ENCODE results near the gene ACACA.
"Not testable (repeated sequence)": the region's sequence is repeated elsewhere in the genome, so short reads cannot be mapped to it uniquely, and the experiment has no call there.

The ACACA gene

DNA sequence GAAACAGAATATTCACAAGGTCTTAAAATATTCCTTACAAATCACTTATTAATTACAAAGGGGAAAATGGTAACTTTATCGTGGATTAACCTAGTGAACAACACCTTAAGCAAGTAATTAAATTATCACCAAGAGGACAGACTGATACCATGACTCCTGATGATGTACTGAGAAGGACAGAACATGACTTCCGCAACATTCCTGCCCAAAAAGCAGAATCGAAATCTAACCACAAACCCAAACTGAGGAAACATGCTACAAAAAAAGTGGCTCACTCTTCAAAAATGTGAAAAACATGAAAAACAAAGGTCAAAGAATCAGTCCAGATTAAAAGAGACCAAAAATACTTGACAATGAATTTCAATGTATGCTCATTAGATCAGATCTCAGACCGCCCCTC, 306.4 kb downstream of the ACACA start:
- DNase-seq (ENCODE audit: low read depth, low spot score), result no peak

DNA sequence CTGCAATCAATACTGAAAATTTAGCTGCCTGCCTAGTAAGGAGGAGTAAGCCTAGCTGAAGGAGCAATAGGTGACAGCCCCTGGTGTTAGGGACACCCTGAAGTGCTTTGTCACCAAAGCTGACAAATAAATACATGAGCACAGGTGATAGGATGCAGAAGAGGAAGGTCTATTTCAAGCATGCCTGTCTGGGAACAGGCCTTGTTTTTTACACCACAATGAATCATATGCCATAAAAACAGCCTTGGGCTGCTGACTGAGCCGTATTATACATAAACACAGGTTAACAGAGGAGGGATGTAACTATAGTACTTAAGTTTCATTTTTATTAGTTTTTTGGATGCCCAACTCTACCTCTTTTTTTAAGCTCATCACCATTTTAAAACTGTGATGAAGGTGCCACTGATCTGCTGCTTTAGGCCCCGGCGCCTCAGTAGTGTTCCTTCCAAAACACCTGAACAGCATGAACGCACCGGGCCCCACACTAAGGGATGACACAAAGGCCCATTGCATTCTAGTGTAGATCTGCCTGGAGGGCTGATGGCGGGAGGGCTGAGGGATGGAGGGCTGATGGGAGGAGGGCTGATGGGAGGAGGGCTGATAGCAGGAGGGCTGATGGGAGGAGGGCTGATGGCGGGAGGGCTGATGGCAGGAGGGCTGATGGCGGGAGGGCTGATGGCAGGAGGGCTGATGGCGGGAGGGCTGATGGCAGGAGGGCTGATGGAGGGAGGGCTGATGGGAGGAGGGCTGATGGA, 307.5 kb downstream of the ACACA start:
- DNase-seq (ENCODE audit: low read depth, low spot score), result no peak

DNA sequence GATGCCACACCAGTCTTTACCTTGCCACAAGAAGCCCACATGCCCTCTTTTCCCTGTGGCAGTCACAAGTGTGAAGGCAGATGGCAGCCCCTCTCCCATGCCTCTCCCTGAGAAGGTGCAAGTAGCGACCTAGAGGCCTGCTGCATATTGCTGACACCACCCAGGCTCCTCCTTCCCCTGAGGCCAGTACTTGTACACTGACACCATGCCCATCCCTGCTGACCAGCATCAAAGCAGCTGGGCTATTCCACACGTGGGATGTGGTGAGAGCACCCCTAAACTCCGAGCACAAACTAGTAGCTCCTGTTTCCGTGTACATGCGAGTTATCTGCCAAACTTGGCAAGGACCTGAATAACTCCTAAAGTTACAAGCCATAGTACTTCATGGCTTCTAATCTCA, 308.5 kb downstream of the ACACA start:
- DNase-seq (ENCODE audit: low read depth, low spot score), result no peak

DNA sequence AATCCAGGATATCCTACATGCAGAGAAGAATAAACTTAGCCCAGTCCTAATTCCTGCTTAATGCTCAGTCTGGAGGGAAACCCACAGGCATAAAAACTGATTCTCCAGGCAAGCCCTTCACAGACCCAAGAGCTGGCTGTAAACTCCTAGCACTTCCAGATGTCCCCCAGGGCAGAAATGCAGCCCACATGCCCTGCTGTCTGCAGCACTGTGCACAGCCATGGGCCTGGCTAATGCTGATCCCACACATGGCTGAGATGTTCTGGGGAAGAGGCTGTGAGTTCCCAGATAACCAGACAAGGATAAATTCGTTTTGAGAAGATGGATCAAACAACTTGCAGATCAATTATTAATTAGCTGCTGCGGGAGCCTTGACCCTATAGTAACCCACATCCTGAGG, 309.5 kb downstream of the ACACA start:
- DNase-seq (ENCODE audit: low read depth, low spot score), result no peak

DNA sequence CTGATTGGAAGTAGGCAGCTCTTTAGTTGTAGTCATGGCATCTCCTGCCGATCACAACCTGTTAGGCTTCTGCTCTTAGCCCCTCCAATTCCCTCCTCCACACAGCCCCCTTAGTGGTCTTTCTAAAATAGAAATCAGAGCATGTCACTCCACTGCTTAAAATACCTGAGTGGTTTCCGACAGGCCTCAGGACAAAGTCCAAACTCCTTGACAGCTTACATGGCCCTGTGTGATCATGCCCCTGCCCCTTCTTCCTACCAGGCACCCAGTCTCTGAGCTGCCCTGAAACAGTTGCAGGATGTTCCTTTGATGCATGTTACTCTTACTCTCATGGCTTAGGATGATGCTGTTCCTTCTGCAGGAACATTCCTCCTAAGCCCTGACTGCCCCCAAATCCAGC, 310.6 kb downstream of the ACACA start:
- no peak for DNase-seq (ENCODE audit: low read depth, low spot score)

DNA sequence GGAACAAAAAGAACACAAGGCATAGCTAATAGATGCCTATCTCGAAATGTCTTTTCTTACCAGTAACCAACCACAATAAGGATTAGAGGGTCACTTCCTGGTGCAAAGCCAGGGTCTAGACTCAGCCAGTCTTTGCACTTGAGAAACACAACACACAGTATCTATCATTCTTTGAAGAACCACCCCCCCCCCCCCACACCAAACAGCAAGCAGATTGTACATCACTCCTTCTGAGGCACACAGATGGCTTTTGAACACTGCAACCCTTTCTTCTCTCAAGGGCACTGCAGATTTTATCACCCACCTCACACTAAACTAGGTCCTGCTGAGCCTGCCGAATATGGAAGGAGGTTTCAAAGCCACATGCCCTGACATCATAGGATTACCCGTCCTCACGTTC, 312.2 kb downstream of the ACACA start:
- no peak for DNase-seq (ENCODE audit: low read depth, low spot score)

DNA sequence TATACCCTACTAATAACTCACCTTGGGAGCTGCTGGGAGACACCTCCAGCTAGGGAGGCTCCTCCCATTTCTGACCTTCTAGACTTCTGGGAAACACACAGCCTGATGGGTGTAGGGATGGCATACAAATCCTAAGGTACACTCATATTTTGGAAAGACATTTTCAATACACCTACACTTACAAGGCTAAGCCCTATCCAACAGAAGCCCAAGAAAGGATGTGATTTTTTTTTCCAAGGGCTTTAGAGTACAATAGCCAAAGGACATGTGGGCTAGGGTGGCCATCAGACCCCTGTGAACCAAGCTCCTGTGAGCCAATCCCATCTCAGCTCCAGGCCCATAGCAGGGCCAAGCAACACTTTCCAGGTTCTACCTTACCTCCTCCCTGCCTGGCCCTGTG, 313.9 kb downstream of the ACACA start:
- DNase-seq (ENCODE audit: low read depth, low spot score), result no peak

DNA sequence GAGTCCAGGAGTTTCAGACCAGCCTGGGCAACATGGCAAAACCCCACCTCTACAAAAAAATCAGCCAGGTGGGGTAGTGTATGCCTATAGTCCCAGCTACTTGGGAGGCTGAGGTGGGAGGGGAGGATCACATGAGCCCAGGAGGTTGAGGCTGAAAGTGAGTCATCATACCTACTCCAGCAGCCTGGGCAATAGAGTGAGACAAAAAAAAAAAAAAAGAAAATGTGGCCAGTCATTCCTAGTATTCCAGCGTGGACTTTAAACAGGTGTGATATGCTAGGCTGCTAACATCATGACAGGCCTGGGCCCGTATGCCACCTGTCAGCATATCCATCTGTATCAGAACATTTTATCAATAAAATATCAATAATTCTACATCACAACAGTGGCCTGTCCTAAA, 314.6 kb downstream of the ACACA start:
- DNase-seq (ENCODE audit: low read depth, low spot score), result no peak

DNA sequence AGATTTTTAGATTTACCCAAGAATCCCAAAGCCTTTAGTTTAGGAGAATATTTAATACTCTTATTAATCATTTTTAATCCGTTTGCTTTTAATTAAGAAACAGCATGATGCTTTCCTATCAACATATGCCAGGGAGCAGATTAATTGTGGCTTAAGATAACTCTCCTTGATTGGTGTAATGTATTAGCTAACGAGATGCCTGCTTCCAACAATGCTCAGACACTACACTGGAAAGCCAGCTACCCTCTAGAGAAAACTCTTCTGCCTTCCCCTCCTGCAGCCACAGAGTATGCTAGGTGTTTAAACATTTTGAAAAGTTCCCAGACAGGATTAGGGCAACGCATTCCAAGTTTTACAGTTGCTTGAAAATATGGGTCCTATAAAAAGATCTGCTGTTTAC, 315.7 kb downstream of the ACACA start:
- DNase-seq (ENCODE audit: low read depth, low spot score), result no peak

DNA sequence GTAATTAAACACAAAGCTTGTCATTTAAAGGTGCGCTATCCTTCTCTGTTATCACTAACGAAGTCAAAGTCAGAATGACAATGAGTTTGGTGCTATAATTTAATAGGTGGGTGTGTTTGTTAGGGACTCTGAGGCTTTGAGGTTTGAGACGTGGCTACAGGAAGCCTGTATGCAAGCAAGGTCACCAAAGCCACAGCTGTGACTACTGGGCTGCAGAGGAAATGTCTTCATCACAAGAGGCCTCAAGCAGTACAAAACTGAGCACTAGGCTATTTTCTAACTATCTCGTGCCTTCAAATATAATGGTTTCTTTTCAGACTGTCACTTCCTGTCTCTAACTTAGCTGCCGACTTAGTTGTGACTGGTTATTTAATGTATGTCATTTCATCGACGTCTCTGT, 316.7 kb downstream of the ACACA start:
- DNase-seq (ENCODE audit: low read depth, low spot score), result no peak

DNA sequence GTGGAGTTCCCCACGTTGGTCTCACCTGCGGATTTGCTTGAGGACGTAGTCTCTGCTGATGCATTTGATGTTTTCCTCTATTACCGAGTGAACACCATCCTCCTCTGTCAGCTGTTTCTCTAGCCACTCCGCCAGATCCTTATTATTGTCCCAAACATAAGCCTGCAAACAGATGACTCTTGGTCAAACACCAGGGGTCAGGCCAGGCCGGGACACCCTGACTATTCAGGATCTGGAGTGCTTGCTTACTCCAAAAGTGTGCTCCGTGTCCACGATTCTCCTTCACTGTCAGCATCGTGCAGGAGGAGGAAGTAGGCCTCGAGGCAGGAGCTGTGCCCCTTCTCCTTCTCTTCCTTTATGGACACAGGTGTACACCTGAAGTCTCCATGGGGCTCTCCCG, 317.7 kb downstream of the ACACA start:
- DNase-seq (ENCODE audit: low read depth, low spot score), result no peak

DNA sequence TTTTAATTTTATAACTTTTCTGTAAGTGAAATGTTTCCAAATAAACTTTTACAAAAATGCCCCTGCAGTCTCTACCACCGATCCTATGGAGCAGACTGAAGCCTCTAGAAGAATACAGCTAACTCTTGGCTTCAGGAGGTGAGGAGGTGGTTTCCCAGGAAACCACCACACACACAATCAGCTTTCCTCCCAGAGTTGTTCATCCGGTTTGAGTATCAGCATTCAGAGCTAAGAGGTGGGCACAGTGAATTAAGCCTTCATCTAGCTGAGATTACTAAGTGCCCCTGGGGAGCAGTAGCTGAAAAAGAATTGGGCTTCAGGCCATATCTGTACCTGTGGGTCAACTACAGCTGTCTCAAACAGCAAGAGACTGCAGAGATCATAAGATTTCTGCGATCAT, 318.2 kb downstream of the ACACA start:
- no peak for DNase-seq (ENCODE audit: low read depth, low spot score)

DNA sequence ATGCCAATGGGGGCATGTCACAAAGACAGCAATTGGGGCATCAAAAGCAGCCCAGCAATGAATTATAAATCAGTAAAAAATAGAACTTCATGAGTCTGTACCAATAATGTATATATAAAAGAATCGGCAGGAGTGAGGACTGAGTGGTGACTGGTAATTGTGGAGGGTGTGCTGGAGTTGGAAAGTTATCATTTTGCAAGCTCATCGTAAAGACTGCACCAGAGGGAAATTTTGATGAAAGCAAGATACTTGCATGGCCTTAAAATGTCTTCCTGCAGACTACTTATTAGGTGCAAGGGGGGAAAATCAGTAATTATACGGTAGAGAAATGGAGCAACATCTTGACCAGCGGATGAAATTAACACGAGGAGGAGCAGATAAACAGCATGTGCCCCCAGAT, 319.0 kb downstream of the ACACA start:
- no peak for DNase-seq (ENCODE audit: low read depth, low spot score)

DNA sequence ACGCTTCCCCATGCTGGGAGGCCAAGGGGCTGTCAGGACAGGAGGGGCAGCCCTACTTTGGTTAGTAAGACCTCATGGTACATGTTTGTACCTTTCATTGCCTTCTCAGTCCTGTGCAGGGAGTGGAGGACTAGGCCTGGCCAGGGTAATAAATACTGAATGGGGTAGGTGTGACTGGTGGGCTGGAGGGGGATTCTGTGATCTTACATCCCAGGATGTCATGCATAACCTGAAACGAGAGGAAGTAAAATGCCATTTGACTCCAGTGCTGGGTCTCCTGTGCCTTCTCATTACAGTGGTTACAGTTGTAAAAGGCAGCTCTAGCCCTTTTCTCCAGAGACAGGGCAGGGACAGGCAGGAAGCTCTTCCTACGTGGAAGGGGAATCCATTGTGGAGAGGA, 319.7 kb downstream of the ACACA start:
- DNase-seq (ENCODE audit: low read depth, low spot score), result no peak

DNA sequence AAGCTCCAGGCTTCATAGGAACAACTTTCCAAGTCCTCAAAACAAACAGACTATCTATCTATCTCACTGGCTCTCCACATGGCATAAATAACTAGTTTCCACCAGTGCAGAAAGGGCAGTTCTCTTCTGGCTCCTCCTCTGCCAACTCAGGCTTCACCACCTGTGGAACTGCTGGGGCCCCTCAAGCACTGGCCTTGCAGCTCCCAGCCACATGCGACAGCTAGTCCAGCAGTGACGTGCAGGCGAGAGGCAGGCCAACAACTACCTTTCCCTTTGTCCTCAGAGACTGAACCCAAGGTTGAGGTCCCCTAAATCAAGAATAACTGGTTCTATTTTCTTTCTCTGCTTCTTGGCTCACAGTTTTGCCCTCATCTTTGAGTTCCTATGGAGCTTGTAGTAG, 320.3 kb downstream of the ACACA start:
- DNase-seq (ENCODE audit: low read depth, low spot score), result no peak

DNA sequence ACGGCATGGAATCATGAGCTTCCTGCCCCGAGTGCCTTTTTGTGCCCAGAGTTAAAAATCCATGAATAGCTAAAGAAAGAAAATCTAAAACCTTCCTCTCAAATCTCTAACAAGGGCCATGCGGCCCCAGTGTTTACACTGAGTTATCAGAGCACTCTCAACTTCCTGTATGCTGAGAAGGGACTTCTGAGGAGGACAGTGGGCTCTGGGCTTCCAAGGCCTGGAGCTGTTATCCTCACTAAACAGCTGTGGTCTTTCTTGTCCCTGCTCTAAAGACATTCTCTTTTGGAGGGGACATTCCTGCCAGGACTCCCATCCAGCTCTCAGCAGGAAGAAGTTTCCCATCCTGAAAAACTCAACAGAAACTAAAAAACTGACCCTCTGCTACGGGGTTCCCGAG, 322.3 kb downstream of the ACACA start:
- no peak for DNase-seq (ENCODE audit: low read depth, low spot score)

DNA sequence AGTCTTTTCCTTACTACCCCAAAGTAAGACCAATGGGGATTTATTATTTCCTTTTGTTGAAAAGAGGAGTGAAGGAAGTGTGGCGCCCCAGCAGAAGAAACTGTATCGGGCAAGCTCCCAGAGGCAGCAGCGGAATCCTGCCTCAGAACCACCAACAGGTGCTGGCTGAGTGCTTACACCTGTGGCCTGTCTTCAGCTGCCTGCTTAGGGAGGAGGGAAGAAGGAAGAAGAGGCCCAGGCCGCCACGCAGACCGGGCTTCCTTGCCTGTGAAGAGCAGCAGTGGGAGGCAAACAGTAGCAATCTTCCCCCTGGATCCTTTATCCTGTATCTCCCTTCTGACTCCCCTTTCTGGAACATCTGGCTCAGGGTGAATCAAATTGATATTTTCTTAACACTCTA, 323.2 kb downstream of the ACACA start:
- no peak for DNase-seq (ENCODE audit: low read depth, low spot score)

DNA sequence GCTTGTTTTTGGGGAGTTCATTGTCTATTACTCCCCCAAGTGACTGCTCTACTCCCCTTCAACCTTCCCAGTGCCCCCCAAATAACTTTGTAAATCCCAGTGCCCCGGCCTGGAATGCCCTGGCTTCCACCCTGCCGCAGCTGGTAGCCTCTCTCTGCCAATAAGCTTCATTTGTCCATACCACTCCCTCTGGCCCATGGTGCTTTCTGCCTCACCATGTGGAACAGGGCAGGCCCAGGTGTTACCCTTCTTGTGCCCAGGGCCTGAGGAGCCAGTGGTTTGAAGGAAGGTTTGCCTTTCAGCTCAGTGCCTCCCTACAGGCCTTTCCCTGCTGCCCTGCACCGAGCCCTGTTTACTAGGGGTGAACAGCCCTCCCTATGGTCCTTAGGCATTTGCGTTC, 323.7 kb downstream of the ACACA start:
- no peak for DNase-seq (ENCODE audit: low read depth, low spot score)

DNA sequence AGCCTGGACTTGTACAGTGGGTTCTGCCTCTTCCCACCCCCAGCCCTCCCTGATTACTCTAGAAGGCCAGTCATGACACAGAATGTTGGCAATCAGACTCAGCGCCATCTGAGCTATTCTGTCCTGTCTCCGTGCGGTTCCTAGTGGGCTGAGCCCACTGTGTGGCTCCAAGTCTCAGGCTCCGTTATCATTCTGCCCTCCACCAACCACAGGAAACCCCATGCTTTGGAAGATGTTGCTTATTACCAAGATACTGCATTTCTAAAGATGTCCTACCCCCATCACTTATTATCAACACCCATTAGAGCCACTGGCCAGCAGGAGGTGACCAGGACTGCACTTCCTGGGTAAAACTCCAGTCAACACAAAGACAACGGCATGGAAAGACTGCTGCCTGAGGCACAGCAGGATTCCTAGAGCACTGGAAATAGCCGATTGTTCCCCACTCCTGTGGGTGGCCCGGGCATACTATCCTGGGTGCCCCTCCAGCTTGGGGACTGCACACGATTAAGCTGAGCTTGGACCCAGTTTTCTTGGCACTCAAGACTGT, 324.2 kb downstream of the ACACA start:
- no peak for DNase-seq (ENCODE audit: low read depth, low spot score)

DNA sequence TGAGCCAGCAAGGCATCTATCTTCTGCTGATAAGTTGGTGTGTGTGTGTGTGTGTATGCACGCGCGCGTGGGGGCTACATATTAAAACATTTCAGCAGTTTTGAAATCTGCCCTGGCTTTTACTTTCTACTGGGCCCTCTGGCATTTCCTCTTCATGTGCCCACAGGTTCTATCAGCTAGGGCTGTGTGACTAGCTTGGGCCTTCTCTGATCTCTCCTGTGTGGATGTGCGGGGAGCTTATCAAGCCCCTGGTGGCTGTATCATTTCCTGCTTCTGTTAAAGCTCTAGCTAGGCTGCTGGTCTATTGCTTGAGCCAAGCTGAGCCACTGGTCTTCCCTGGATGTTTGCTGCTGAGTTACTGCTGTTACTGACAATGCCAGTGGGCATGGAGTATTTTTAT, 325.3 kb downstream of the ACACA start:
- no peak for DNase-seq (ENCODE audit: low read depth, low spot score)

DNA sequence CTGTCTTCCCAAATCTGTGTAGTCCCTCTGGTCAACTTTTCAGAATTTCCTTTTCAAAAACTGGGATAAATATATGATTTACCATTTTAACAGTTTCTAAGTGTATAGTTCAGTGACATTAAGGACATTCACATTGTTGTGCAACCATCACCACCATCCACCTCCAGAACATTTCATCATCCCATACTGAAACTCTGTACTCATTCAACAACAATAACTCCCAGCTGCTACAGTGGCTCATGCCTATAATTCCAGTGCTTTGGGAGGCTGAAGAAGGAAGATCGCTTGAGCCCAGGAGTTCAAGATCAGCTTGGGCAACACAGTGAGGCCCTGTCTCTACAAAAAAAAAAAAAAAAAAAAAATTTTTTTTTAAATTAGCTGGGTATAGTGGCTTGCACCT, 326.9 kb downstream of the ACACA start:
- DNase-seq (ENCODE audit: low read depth, low spot score), result no peak

DNA sequence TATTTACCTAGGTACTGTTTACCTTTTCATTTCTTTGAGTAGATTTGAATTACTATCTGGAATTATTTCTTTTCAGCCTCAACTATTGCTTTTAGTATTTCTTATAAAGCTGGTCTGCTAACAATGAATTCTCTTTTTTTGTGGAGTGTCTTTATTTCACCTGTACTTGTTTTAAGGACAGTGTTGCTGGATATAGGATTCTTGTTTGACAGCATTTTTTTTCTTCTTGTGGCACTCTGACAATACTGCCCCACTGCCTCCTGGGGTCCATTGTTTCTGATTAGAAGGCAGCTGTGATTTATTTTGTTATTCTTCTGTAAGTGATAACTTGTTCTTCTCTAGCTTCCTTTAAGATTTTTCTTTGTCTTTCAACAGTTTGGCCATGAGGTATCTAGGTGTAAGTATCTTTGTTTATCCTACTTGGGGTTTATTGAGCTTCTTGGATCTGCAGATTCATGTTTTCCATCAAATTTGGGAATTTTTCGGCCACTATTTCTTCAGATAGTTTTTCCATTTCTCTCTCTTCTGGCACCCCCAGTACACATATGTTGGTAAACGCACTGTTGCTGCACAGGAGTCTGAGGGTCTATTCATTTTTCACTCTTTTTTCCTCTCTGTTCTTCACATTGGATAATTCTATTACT, 327.4 kb downstream of the ACACA start:
- DNase-seq (ENCODE audit: low read depth, low spot score), result no peak

DNA sequence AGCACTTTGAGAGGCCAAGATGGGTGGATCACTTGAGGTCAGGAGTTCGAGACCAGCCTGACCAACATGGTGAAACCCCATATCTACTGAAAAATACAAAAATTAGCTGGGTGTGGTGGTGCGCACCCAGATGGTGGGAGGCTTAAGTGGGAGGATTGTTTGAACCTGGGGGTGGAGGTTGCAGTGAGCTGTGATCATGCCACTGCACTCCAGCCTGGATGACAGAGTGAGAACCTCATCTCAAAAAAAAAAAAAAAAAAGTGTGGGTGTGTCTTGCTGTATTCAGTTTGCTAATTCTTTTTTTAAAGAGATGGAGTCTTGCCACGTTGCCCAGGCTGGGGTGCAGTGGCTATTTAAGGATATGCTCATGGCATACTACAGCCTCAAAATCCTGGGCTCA, 333.2 kb downstream of the ACACA start:
- DNase-seq (ENCODE audit: low read depth, low spot score), result not testable (repeated sequence)
